Measurements from ENCODE around the gene WWOX. TPM values are rescaled to one million over a fixed set of nuclear protein-coding genes. Genes with fewer than 3 reads are reported as not detected.

WWOX gene
- total RNA-seq, 2 donors from 2014 or later = 30.0 to 35.4 TPM

GRCh38 chr16:78696797-78697196 is 597.3 kb downstream of the WWOX start:
- Histone ChIP-seq H3K4me1 (ENCODE audit: control insufficient read depth, insufficient read depth, low read length) (no peaks in the 10 kb centered on the region), H3K9ac (ENCODE audit: extremely low read depth, low read length, poor library complexity, severe bottlenecking) (no peak overlapping the region), H3K27ac (ENCODE audit: low read depth, low read length) (no peak overlapping the region), H3K4me3 (ENCODE audit: low read length) (no peak overlapping the region), H3K9me3 (ENCODE audit: control insufficient read depth, low read length) (no peaks in the 10 kb centered on the region), H3K27me3 (ENCODE audit: control insufficient read depth, insufficient read depth, low read length, poor library complexity, severe bottlenecking) (no peaks in the 10 kb centered on the region), H3K36me3 (ENCODE audit: control insufficient read depth, insufficient read depth, low read length) (no peaks in the 10 kb centered on the region)
- H3K27me3 Mint-ChIP-seq (ENCODE audit: insufficient read depth) = peaks cover 2% of the 10 kb centered on the region
- TF ChIP-seq CTCF (conservative IDR thresholded peaks at IDR 0.05) = no peak
- 100% methylated on average over 2 of the region's 2 CpGs for WGBS, 2 experiments (ENCODE audit: insufficient coverage in 1 of 2, insufficient read length in 1 of 2)
- H3K4me3 Mint-ChIP-seq = no peak overlapping the region
- peaks cover 2% of the 10 kb centered on the region for H3K9me3 Mint-ChIP-seq
- H3K4me1 Mint-ChIP-seq = no peaks in the 10 kb centered on the region
- no peak for DNase-seq
- H3K36me3 Mint-ChIP-seq (ENCODE audit: low read depth) = peaks cover 2% of the 10 kb centered on the region
- no peak overlapping the region for H3K27ac Mint-ChIP-seq

GRCh38 chr16:78697426-78697825 is 598.0 kb downstream of the WWOX start:
- Histone ChIP-seq H3K9ac (ENCODE audit: extremely low read depth, low read length, poor library complexity, severe bottlenecking) (no peak overlapping the region), H3K27ac (ENCODE audit: low read depth, low read length) (no peak overlapping the region), H3K27me3 (ENCODE audit: control insufficient read depth, insufficient read depth, low read length, poor library complexity, severe bottlenecking) (no peaks in the 10 kb centered on the region), H3K4me3 (ENCODE audit: low read length) (no peak overlapping the region), H3K4me1 (ENCODE audit: control insufficient read depth, insufficient read depth, low read length) (no peaks in the 10 kb centered on the region), H3K36me3 (ENCODE audit: control insufficient read depth, insufficient read depth, low read length) (no peaks in the 10 kb centered on the region), H3K9me3 (ENCODE audit: control insufficient read depth, low read length) (no peaks in the 10 kb centered on the region)
- Mint-ChIP-seq H3K27ac (no peak overlapping the region), H3K4me3 (no peak overlapping the region), H3K4me1 (no peaks in the 10 kb centered on the region), H3K9me3 (no peaks in the 10 kb centered on the region), H3K36me3 (ENCODE audit: low read depth) (no peaks in the 10 kb centered on the region), H3K27me3 (ENCODE audit: insufficient read depth) (no peaks in the 10 kb centered on the region)
- DNase-seq = no peak
- WGBS, 2 experiments (ENCODE audit: insufficient coverage in 1 of 2, insufficient read length in 1 of 2) = 89 to 96% methylated on average over 5 of the region's 5 CpGs
- no peak for TF ChIP-seq CTCF (conservative IDR thresholded peaks at IDR 0.05)

- 95 to 100% methylated on average over 2 to 3 of the region's 3 CpGs for WGBS, 2 experiments (ENCODE audit: insufficient coverage in 1 of 2, insufficient read length in 1 of 2)
- H3K4me3 Mint-ChIP-seq = no peak overlapping the region
- no peak overlapping the region for H3K9ac ChIP-seq (ENCODE audit: extremely low read depth, low read length, poor library complexity, severe bottlenecking)
- H3K27ac ChIP-seq (ENCODE audit: low read depth, low read length) = no peak overlapping the region
- no peak for TF ChIP-seq CTCF (conservative IDR thresholded peaks at IDR 0.05)
- no peaks in the 10 kb centered on the region for H3K9me3 ChIP-seq (ENCODE audit: control insufficient read depth, low read length)
- H3K27ac Mint-ChIP-seq = no peak overlapping the region
- H3K9me3 Mint-ChIP-seq = no peaks in the 10 kb centered on the region
- H3K4me1 ChIP-seq (ENCODE audit: control insufficient read depth, insufficient read depth, low read length) = peaks cover 4% of the 10 kb centered on the region
- no peaks in the 10 kb centered on the region for H3K36me3 ChIP-seq (ENCODE audit: control insufficient read depth, insufficient read depth, low read length)
- peaks cover 11% of the 10 kb centered on the region for H3K4me1 Mint-ChIP-seq
- DNase-seq = no peak
- H3K36me3 Mint-ChIP-seq (ENCODE audit: low read depth) = no peaks in the 10 kb centered on the region
- H3K27me3 ChIP-seq (ENCODE audit: control insufficient read depth, insufficient read depth, low read length, poor library complexity, severe bottlenecking) = no peaks in the 10 kb centered on the region
- no peaks in the 10 kb centered on the region for H3K27me3 Mint-ChIP-seq (ENCODE audit: insufficient read depth)
- no peak overlapping the region for H3K4me3 ChIP-seq (ENCODE audit: low read length)
These were observed 604.5 kb downstream of the WWOX start for GRCh38 chr16:78703936-78704335.

Data from endodermal cell (in vitro differentiated cells).